Upper lobe of right lung (tissue), 1 donor: ENCODE results near the gene DSC2. TPM values are rescaled to one million over a fixed set of nuclear protein-coding genes. Genes with fewer than 3 reads are reported as not detected.

Source experiments
- ATAC-seq: fragments of 200-7000 bp; cut with Tn5 transposase; one replicate; pipeline ENCODE4 v1.9.1; 2020; ENCODE audit warnings: mild to moderate bottlenecking, moderate library complexity
- DNase-seq: peaks from one replicate; pipeline ENCODE4 v3.0.0-alpha.2; 2020
- H3K27ac ChIP-seq: fragments of 200-600 bp; one replicate; pipeline ENCODE4 v1.8.0; 2022
- H3K27me3 ChIP-seq: fragments of 200-600 bp; one replicate; pipeline ENCODE4 v1.8.0; 2022; ENCODE audit warnings: mild to moderate bottlenecking
- H3K36me3 ChIP-seq: fragments of 200-600 bp; one replicate; pipeline ENCODE4 v1.8.0; 2022
- H3K4me1 ChIP-seq: fragments of 200-600 bp; one replicate; pipeline ENCODE4 v1.8.0; 2022
- H3K4me3 ChIP-seq: fragments of 200-600 bp; one replicate; pipeline ENCODE4 v1.8.0; 2022; ENCODE audit warnings: mild to moderate bottlenecking
- H3K9me3 ChIP-seq: fragments of 200-600 bp; one replicate; pipeline ENCODE4 v1.8.0; 2022
- CTCF ChIP-seq: fragments of 200-600 bp; IDR thresholded peaks from one replicate; pipeline ENCODE4 v1.8.0; 2022; ENCODE audit warnings: antibody characterized with exemption
- intact Hi-C: fragments of 100-400 bp; cut with DNase I; formaldehyde crosslinking; loops from one replicate; pipeline ENCODE4 v1.11.0; 2022
- total RNA-seq: library from RNA; stranded (reverse); fragmentation: NEBNext Ultra II Directional; extraction: Animal tissue kit (Norgen Biotek cat#: 25700); gene quantifications from one replicate; pipeline ENCODE4 v1.2.1, GENCODE V29; 2021
- donor health status: DM: no; HTN: yes; CAD: no; lungs with severe emphysema.

Gene DSC2
- total RNA-seq, 1 donor from 2014 or later: 17.2 TPM

GRCh38 chr18:31072175-31072574 lies 30.0 kb downstream of the DSC2 start:
- Histone ChIP-seq H3K4me3 (no peak overlapping the region), H3K9me3 (no peaks in the 10 kb centered on the region), H3K36me3 (no peaks in the 10 kb centered on the region), H3K27me3 (no peaks in the 10 kb centered on the region), H3K4me1 (no peaks in the 10 kb centered on the region), H3K27ac (no peak overlapping the region)
- no peak for ATAC-seq
- DNase-seq: no peak
- intact Hi-C loops: no loop called here
- TF ChIP-seq CTCF: no peak

GRCh38 chr18:31070206-31070605 lies 32.0 kb downstream of the DSC2 start:
- H3K4me1 ChIP-seq: no peaks in the 10 kb centered on the region
- intact Hi-C loops: no loop called here
- H3K9me3 ChIP-seq: no peaks in the 10 kb centered on the region
- ATAC-seq (no peak), DNase-seq (no peak)
- H3K36me3 ChIP-seq: no peaks in the 10 kb centered on the region
- H3K4me3 ChIP-seq: no peak overlapping the region
- no peaks in the 10 kb centered on the region for H3K27me3 ChIP-seq
- no peak for TF ChIP-seq CTCF
- no peak overlapping the region for H3K27ac ChIP-seq

- no peak for TF ChIP-seq CTCF
- H3K9me3 ChIP-seq: no peaks in the 10 kb centered on the region
- intact Hi-C loops: no loop called here
Measured at GRCh38 chr18:31066266-31066665, 36.0 kb downstream of the DSC2 start.

GRCh38 chr18:31065036-31065773 lies 37.0 kb downstream of the DSC2 start:
- no peaks in the 10 kb centered on the region for H3K4me1 ChIP-seq
- H3K27ac ChIP-seq: no peak overlapping the region
- H3K27me3 ChIP-seq: no peaks in the 10 kb centered on the region
- no peak overlapping the region for H3K4me3 ChIP-seq
- ATAC-seq (no peak), DNase-seq (no peak)
- H3K9me3 ChIP-seq: no peaks in the 10 kb centered on the region
- H3K36me3 ChIP-seq: no peaks in the 10 kb centered on the region
- TF ChIP-seq CTCF: no peak
- intact Hi-C loops: no loop called here

More at GRCh38 chr18:31066266-31066665, 36.0 kb downstream of the DSC2 start:
- H3K36me3 ChIP-seq: no peaks in the 10 kb centered on the region
- DNase-seq: no peak
- H3K27me3 ChIP-seq: no peaks in the 10 kb centered on the region
- H3K27ac ChIP-seq: no peak overlapping the region
- no peak for ATAC-seq
- H3K4me1 ChIP-seq: no peaks in the 10 kb centered on the region
- no peak overlapping the region for H3K4me3 ChIP-seq

- Histone ChIP-seq H3K4me1 (no peaks in the 10 kb centered on the region), H3K9me3 (no peaks in the 10 kb centered on the region), H3K27me3 (no peaks in the 10 kb centered on the region), H3K4me3 (no peak overlapping the region), H3K27ac (no peak overlapping the region), H3K36me3 (no peaks in the 10 kb centered on the region)
- no peak for TF ChIP-seq CTCF
- no peak for ATAC-seq
- no peak for DNase-seq
- intact Hi-C loops: no loop called here
Measured at GRCh38 chr18:31064130-31064529, 38.1 kb downstream of the DSC2 start.

GRCh38 chr18:31061945-31062344 lies 40.3 kb downstream of the DSC2 start:
- H3K36me3 ChIP-seq: no peaks in the 10 kb centered on the region
- intact Hi-C loops: no loop called here
- H3K9me3 ChIP-seq: no peaks in the 10 kb centered on the region
- no peak overlapping the region for H3K27ac ChIP-seq
- peak; percentile 43 for ATAC-seq
- no peak overlapping the region for H3K4me3 ChIP-seq
- no peaks in the 10 kb centered on the region for H3K4me1 ChIP-seq
- no peaks in the 10 kb centered on the region for H3K27me3 ChIP-seq
- no peak for TF ChIP-seq CTCF
- DNase-seq: no peak
